Stomach (tissue), 9 donors: ENCODE results near the gene TREX2. TPM values are rescaled to one million over a fixed set of nuclear protein-coding genes. Genes with fewer than 3 reads are reported as not detected.

ENCODE experiments used
- DNase-seq, 2 donors: peaks; one replicate each; pipeline versions ENCODE4 v3.0.0 to v3.0.0-alpha.2; 2013 to 2019
- H3K27ac ChIP-seq, 5 donors: fragments of 200-600 bp in 4 of 5; sonication (generic) in 4 of 5; one replicate each; pipeline ENCODE4 v1.5.1; 2013 to 2019; ENCODE audit warnings: mild to moderate bottlenecking in 1 of 5, moderate library complexity in 1 of 5
- H3K27me3 ChIP-seq, 3 donors: fragments of 200-600 bp; sonication (generic); one replicate each; pipeline ENCODE4 v1.5.1; 2017 to 2019; ENCODE audit warnings: mixed run types in 1 of 3
- H3K36me3 ChIP-seq, 4 donors: fragments of 200-600 bp; sonication (generic); 1 replicate in 3 of 4; 2 replicates in 1 of 4; pipeline ENCODE4 v1.5.1; 2016 to 2019
- H3K4me1 ChIP-seq, 4 donors: fragments of 200-600 bp; sonication (generic); one replicate each; pipeline ENCODE4 v1.5.1; 2016 to 2019
- H3K4me3 ChIP-seq, 4 donors: fragments of 200-600 bp; sonication (generic) in 3 of 4; one replicate each; pipeline ENCODE4 v1.5.1; 2016 to 2019; ENCODE audit warnings: mild to moderate bottlenecking in 1 of 4
- H3K9me3 ChIP-seq, 4 donors: fragments of 200-600 bp; sonication (generic); one replicate each; pipeline ENCODE4 v1.5.1; 2016 to 2019
- EP300 ChIP-seq: sonication (generic); formaldehyde crosslinking; IDR thresholded peaks from one replicate; pipeline ENCODE4 v1.6.1; 2017; ENCODE audit warnings: antibody characterized with exemption
- POLR2A ChIP-seq, 4 donors: fragments of 450-650 bp; IDR thresholded peaks; one replicate each; pipeline ENCODE4 v1.6.1; 2016; ENCODE audit warnings: antibody characterized with exemption in 4 of 4, control low read depth in 2 of 4, mild to moderate bottlenecking in 1 of 4, moderate library complexity in 1 of 4
- POLR2AphosphoS5 ChIP-seq, 3 donors: sonication (generic); formaldehyde crosslinking; IDR thresholded peaks; one replicate each; pipeline ENCODE4 v1.6.1; 2016; ENCODE audit warnings: antibody characterized with exemption in 3 of 3
- WGBS, 5 donors: extraction: QIAGEN DNeasy Blood & Tissue Kit in 3 of 5; methylation state at CpG; one replicate each; pipeline versions ENCODE4 v1.1.5 to v1.1.7; 2013 to 2018; 5-methylcytosine and 5-hydroxymethylcytosine counted together
- intact Hi-C: fragments of 100-400 bp; cut with DNase I; formaldehyde crosslinking; loops from one replicate; pipeline ENCODE4 v1.15.1; 2023; ENCODE audit warnings: low total_unique reads
- polyA plus RNA-seq, 3 donors: library from polyadenylated mRNA; stranded (reverse); fragments of 200-250 nt; gene quantifications; one replicate each; pipeline ENCODE4 v1.2.3, GENCODE V29; 2013
- total RNA-seq, 5 donors: library from RNA; depleted of rRNA; stranded (reverse); fragments of >200 nt; gene quantifications; one replicate each; pipeline versions ENCODE4 v1.1.0 to v1.2.3, GENCODE V29; 2014 to 2016
- TF ChIP-seq, protein P1 (sequence below), 7 experiments: fragments of 450-650 bp in 4 of 7; fragments of 200-600 bp in 3 of 7; sonication (generic) in 3 of 7; IDR thresholded peaks; one replicate each; pipeline ENCODE4 v1.5.1; 2016 to 2019; ENCODE audit warnings: antibody characterized with exemption in 7 of 7, control low read depth in 2 of 7, mild to moderate bottlenecking in 1 of 7
- donor health status: healthy with polysubstance abuse.
- donor health status: Bipolar disorder and iron deficiency.
- donor health status: healthy.

Gene TREX2
- total and polyA plus RNA-seq, 8 donors, result 0.62 to 13.3 (median 2.2) TPM; not detected in 3

DNA sequence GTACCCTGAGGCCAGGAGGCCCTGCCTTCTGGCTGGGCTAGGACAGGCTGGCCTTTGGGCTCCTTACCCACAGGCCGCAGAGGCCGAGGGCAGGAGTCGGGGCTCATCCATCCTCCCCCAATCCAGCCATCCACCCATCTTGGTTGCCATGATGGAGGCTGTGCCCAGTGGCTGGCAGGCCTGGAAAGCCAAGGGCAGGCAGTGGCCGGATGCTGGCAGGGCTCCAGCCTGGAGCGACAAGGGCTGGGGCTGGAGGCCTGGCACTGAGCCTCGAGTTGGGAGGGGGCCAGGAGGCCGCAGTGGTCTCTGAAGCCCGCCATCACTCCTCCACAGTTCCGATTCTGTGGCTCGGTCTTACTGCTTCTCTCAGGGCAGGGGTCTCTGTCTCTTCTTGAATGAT is 40.3 kb upstream of the TREX2 start:
- Histone ChIP-seq H3K9me3 (no peaks in the 10 kb centered on the region), H3K4me3 (no peak overlapping the region), H3K36me3 (no peaks in the 10 kb centered on the region), H3K27me3 (peaks cover 0 to 4% (median 0%) of the 10 kb centered on the region in 3 donors), H3K4me1 (peaks cover 8 to 19% (median 13%) of the 10 kb centered on the region in 4 donors), H3K27ac (no peak overlapping the region)
- intact Hi-C loops, result no loop called here
- TF ChIP-seq POLR2AphosphoS5 (IDR thresholded peaks at IDR 0.05) (no peak), POLR2A (IDR thresholded peaks at IDR 0.05) (no peak), EP300 (no peak)
- TF ChIP-seq, protein P1, sequence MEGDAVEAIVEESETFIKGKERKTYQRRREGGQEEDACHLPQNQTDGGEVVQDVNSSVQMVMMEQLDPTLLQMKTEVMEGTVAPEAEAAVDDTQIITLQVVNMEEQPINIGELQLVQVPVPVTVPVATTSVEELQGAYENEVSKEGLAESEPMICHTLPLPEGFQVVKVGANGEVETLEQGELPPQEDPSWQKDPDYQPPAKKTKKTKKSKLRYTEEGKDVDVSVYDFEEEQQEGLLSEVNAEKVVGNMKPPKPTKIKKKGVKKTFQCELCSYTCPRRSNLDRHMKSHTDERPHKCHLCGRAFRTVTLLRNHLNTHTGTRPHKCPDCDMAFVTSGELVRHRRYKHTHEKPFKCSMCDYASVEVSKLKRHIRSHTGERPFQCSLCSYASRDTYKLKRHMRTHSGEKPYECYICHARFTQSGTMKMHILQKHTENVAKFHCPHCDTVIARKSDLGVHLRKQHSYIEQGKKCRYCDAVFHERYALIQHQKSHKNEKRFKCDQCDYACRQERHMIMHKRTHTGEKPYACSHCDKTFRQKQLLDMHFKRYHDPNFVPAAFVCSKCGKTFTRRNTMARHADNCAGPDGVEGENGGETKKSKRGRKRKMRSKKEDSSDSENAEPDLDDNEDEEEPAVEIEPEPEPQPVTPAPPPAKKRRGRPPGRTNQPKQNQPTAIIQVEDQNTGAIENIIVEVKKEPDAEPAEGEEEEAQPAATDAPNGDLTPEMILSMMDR (IDR thresholded peaks at IDR 0.05), result no peak
- DNase-seq, result no peak
- 68 to 81% (median 77%) methylated on average over 3 to 10 of the region's 10 CpGs for WGBS, 5 donors

DNA sequence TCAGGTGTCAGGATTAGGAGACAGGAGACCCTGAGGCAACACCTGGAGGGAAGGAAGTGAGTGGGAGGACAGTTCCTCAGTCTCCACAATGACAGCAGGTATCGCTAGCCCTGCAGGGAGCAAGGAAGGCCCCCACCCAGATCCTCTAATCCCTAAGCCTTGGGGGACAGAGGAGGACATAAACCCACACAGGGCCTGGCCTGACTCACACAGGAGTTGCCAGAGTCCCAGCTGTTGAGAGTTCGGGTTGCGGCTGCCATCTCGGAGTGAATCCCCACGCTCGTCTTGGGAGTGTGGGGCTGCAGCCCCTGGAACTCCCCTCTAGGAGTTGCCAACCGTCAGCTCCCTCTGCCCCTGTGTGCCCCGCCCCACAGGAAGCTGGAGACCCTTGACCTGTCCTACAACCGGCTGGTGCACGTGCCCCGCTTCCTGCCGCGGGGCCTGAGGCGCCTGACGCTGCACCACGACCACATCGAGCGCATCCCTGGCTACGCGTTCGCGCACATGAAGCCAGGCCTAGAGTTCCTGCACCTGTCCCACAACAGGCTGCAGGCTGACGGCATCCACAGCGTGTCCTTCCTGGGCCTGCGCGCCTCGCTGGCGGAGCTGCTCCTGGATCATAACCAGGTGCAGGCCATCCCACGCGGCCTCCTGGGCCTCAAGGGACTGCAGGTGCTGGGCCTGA is 39.7 kb upstream of the TREX2 start:
- no peak for TF ChIP-seq POLR2A (IDR thresholded peaks at IDR 0.05)
- TF ChIP-seq, protein P1 (IDR thresholded peaks at IDR 0.05), result no peak
- TF ChIP-seq POLR2AphosphoS5 (IDR thresholded peaks at IDR 0.05), result no peak
- TF ChIP-seq EP300, result no peak
- no peak for DNase-seq
- H3K36me3 ChIP-seq, result no peaks in the 10 kb centered on the region
- H3K4me1 ChIP-seq, result peaks cover 8 to 19% (median 13%) of the 10 kb centered on the region in 4 donors
- H3K4me3 ChIP-seq, result no peak overlapping the region
- 72 to 89% (median 86%) methylated on average over 19 to 30 of the region's 30 CpGs; no CpG with 5 or more reads in 1 of the 5 donors for WGBS, 5 donors
- H3K9me3 ChIP-seq, result no peaks in the 10 kb centered on the region
- intact Hi-C loops, result no loop called here
- H3K27ac ChIP-seq, result no peak overlapping the region
- peaks cover 0 to 4% (median 0%) of the 10 kb centered on the region in 3 donors for H3K27me3 ChIP-seq

DNA sequence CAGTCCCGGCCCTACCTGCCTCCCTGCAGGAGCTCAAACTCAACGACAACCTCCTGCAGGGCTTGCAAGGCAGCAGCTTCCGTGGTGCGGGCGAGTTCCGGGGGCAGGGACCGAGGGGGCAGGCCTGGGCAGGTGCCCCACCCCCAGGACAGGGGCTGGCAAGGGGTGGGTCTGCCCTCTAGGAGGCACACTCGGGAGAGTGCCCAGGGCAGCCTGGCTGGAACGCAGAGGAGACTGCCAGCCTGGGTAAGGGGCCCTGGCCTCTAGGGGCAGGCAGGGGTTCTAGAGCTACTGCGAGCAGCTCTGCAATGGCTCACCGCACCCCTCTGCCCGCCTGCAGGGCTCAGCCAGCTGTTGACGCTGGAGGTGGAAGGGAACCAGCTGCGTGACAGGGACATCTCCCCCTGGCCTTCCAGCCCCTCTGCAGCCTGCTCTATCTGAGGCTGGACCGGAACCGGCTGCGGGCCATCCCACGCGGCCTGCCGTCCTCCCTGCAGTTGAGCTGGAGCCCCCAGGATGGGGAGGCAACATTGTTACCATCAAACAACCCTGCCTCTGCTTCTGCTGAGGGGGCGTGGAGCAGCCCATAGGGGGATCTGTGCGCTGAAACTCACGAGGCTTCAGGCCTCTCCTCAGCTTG is 36.6 kb upstream of the TREX2 start:
- no peak for TF ChIP-seq POLR2A (IDR thresholded peaks at IDR 0.05)
- TF ChIP-seq, protein P1 (IDR thresholded peaks at IDR 0.05), result no peak
- Histone ChIP-seq H3K36me3 (no peaks in the 10 kb centered on the region), H3K27me3 (peaks cover 0 to 5% (median 0%) of the 10 kb centered on the region in 3 donors), H3K9me3 (no peaks in the 10 kb centered on the region), H3K27ac (no peak overlapping the region), H3K4me3 (no peak overlapping the region), H3K4me1 (peaks cover 0 to 2% (median under 1%) of the 10 kb centered on the region in 4 donors)
- 83 to 100% (median 91%) methylated on average over 2 to 23 of the region's 23 CpGs for WGBS, 5 donors
- intact Hi-C loops, result no loop called here
- DNase-seq, result no peak

DNA sequence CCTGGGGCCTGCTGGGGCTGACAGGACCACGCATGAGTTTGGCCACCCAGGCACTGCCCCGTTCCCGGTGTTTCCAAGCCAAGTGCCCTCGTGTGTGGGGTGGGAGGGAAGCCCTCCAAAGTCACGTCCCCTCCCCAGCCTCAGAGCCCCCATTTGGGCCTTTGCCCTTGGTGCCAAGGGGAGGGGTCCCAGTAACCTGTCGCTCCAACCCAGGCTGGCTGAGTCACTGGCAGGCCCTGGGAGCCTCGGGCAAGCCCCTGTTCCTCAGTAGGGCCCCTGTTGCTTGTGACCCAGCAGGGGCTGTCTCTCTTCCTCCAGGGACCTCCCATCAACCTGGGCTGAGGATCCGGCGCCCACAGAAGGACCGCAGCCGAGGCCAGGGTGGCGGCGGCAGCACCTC is 35.2 kb upstream of the TREX2 start:
- DNase-seq, result no peak
- intact Hi-C loops, result no loop called here
- WGBS, 5 donors, result 88 to 95% (median 92%) methylated on average over 5 to 13 of the region's 13 CpGs; no CpG with 5 or more reads in 1 of the 5 donors
- Histone ChIP-seq H3K27me3 (peaks cover 0 to 5% (median 4%) of the 10 kb centered on the region in 3 donors), H3K4me1 (peaks cover 0 to 7% (median 0%) of the 10 kb centered on the region in 4 donors), H3K4me3 (no peak overlapping the region), H3K9me3 (no peaks in the 10 kb centered on the region), H3K36me3 (no peaks in the 10 kb centered on the region), H3K27ac (no peak overlapping the region)
- TF ChIP-seq POLR2AphosphoS5 (IDR thresholded peaks at IDR 0.05) (no peak), POLR2A (IDR thresholded peaks at IDR 0.05) (no peak), EP300 (no peak)
- TF ChIP-seq, protein P1 (IDR thresholded peaks at IDR 0.05), result no peak
